Measurements from ENCODE around the gene TBL1X.
A peak's percentile ranks its signal among the peaks of the same experiment; 100 is the strongest.

The TBL1X gene

GRCh38 chrX:9538544-9539045 lies 73.7 kb downstream of the TBL1X start:
- no peak for DNase-seq

- DNase-seq: no peak
Measured at GRCh38 chrX:9539605-9540387, 74.9 kb downstream of the TBL1X start.

GRCh38 chrX:9542106-9542760 lies 77.4 kb downstream of the TBL1X start:
- no peak for DNase-seq

GRCh38 chrX:9542761-9543111 lies 77.9 kb downstream of the TBL1X start:
- no peak for DNase-seq

GRCh38 chrX:9555354-9555753 lies 90.5 kb downstream of the TBL1X start:
- DNase-seq: no peak

GRCh38 chrX:9557091-9557490 lies 92.2 kb downstream of the TBL1X start:
- DNase-seq: no peak

GRCh38 chrX:9557521-9557920 lies 92.7 kb downstream of the TBL1X start:
- no peak for DNase-seq

- DNase-seq: no peak
Measured at GRCh38 chrX:9558615-9559014, 93.8 kb downstream of the TBL1X start.

GRCh38 chrX:9560219-9560618 lies 95.4 kb downstream of the TBL1X start:
- DNase-seq: no peak

GRCh38 chrX:9561199-9561598 lies 96.3 kb downstream of the TBL1X start:
- no peak for DNase-seq

GRCh38 chrX:9562851-9563250 lies 98.0 kb downstream of the TBL1X start:
- DNase-seq: peak; percentile 87

- peak; percentile 83 for DNase-seq
Measured at GRCh38 chrX:9566150-9566621, 101.3 kb downstream of the TBL1X start.

- DNase-seq: peak; percentile 38
Measured at GRCh38 chrX:9569876-9570301, 105.0 kb downstream of the TBL1X start.

- peak; percentile 17 for DNase-seq
Measured at GRCh38 chrX:9573282-9574106, 108.6 kb downstream of the TBL1X start.

- no peak for DNase-seq
Measured at GRCh38 chrX:9576059-9576458, 111.2 kb downstream of the TBL1X start.

- no peak for DNase-seq
Measured at GRCh38 chrX:9577555-9577954, 112.7 kb downstream of the TBL1X start.

GRCh38 chrX:9578083-9578779 lies 113.4 kb downstream of the TBL1X start:
- DNase-seq: no peak

- no peak for DNase-seq
Measured at GRCh38 chrX:9581771-9582385, 117.0 kb downstream of the TBL1X start.

GRCh38 chrX:9582956-9583355 lies 118.1 kb downstream of the TBL1X start:
- no peak for DNase-seq

- DNase-seq: no peak
Measured at GRCh38 chrX:9586992-9587392, 122.1 kb downstream of the TBL1X start.

- DNase-seq: no peak
Measured at GRCh38 chrX:9587642-9588041, 122.8 kb downstream of the TBL1X start.

GRCh38 chrX:9591496-9591895 lies 126.6 kb downstream of the TBL1X start:
- DNase-seq: no peak
